ENCODE data around the gene DNAJC7.

DNA sequence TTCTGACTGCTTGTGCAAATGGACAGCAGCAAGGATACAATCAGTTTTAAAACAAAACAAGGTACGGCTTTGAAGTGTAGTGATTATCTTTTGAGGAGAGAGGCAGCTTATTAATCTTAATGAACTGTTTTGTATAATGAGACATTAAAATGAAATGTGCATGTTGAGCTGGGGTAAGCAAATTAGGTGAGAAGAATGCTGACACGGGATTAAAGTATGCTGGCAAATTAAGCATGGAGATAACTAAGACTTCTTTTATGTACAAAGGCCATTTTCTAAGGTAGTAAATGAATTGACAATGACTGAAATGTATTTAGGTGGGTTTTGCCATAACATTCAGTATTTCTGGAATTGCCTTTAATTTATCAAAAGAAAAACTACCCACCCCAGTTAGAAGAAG, 18.7 kb downstream of the DNAJC7 start:
- TF ChIP-seq, protein P1, sequence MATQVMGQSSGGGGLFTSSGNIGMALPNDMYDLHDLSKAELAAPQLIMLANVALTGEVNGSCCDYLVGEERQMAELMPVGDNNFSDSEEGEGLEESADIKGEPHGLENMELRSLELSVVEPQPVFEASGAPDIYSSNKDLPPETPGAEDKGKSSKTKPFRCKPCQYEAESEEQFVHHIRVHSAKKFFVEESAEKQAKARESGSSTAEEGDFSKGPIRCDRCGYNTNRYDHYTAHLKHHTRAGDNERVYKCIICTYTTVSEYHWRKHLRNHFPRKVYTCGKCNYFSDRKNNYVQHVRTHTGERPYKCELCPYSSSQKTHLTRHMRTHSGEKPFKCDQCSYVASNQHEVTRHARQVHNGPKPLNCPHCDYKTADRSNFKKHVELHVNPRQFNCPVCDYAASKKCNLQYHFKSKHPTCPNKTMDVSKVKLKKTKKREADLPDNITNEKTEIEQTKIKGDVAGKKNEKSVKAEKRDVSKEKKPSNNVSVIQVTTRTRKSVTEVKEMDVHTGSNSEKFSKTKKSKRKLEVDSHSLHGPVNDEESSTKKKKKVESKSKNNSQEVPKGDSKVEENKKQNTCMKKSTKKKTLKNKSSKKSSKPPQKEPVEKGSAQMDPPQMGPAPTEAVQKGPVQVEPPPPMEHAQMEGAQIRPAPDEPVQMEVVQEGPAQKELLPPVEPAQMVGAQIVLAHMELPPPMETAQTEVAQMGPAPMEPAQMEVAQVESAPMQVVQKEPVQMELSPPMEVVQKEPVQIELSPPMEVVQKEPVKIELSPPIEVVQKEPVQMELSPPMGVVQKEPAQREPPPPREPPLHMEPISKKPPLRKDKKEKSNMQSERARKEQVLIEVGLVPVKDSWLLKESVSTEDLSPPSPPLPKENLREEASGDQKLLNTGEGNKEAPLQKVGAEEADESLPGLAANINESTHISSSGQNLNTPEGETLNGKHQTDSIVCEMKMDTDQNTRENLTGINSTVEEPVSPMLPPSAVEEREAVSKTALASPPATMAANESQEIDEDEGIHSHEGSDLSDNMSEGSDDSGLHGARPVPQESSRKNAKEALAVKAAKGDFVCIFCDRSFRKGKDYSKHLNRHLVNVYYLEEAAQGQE (IDR thresholded peaks at IDR 0.05; ENCODE audit: insufficient read depth in 1 of 2, low read depth in 2 of 2, low read length in 2 of 2): no peak
- TF ChIP-seq SIN3A (IDR thresholded peaks at IDR 0.05; ENCODE audit: borderline replicate concordance, insufficient read depth, low read length): no peak
- no peak for TF ChIP-seq POLR2AphosphoS5 (IDR thresholded peaks at IDR 0.05; ENCODE audit: low read depth, low read length)
- no peak for TF ChIP-seq TAF1 (IDR thresholded peaks at IDR 0.05; ENCODE audit: borderline replicate concordance, insufficient read depth, low read length)
- TF ChIP-seq FOXP2 (optimal IDR thresholded peaks at IDR 0.05; ENCODE audit: borderline replicate concordance, extremely low read depth, extremely low read length, insufficient read depth): no peak

Measured in PFSK-1 (cell line).